GM10847 (cell line): ENCODE results near the gene NDFIP1.

Experiments used
- POLR2A ChIP-seq: IDR thresholded peaks from 2 replicates; pipeline ENCODE4 v1.6.1; 2011; ENCODE audit not compliant: insufficient read length; ENCODE audit errors: extremely low read depth

The NDFIP1 gene

DNA sequence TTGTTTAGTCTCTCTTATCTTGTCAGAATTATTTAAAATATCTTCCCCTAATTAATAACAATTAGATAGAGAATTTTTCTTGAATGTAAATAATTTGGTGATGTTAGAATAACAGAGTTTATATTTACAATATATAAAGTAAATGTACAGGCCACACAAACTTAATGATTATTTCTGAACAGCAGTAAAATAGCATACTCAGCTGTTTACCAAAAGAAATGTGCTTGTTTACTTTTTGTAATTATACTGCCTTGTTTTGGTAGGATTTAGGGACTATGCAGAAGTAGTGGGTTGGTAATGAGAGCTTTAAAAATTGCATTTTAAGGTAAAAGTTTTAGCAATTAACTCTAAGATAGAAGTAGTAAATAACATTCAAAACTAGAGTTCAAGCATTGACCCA, 17.4 kb downstream of the NDFIP1 start:
- no peak for TF ChIP-seq POLR2A

DNA sequence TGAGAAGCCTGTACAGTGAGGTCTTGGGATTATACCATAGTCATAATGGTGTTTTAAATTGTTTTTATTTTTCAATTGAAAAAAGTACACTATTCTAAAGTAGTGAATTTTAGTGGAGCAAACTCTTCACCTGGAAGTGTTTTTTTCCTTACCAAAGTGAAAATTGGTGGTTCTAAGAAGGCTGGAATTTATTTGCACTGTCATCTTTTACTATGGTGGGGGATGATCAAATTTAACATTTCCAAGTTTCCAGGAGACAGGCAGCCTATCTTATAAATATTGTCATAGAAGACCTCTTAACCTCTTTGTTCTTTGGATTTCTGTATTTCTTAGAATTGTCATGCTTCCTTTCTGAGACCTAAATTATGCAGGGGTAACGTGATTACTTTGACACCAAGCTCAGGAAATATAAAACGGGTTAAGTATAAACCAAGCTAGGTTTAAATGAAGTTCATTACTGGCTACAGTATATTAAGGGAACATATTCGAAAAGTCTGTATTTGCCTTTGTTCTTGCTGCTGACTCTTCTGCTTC, 20.2 kb downstream of the NDFIP1 start:
- TF ChIP-seq POLR2A, result no peak

DNA sequence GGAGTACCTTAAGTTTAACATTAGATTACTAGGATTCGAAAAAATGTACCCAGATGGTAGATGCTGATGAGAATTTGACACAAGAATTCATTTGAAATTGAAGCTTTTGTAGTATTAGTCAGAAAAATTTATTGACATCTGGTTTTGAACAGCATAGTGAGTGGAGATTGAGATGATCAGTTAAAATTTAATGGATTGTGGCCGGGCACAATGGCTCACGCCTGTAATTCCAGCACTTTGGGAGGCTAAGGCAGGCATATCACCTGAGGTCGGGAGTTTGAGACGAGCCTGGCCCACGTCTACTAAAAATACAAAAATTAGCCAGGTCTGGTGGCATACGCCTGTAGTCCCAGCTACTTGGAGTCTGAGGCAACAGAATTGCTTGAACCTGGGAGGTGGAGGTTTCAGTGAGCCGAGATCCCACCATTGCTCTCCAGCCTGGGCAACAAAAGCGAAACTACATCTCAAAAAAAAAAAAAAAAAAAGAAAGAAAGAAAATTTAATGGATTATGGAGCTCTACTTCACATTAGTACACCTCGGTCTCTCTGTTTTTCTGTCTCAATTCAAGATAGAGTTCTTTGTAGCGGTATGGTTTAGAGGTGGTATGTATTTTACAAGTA, 21.0 kb downstream of the NDFIP1 start:
- TF ChIP-seq POLR2A, result no peak

DNA sequence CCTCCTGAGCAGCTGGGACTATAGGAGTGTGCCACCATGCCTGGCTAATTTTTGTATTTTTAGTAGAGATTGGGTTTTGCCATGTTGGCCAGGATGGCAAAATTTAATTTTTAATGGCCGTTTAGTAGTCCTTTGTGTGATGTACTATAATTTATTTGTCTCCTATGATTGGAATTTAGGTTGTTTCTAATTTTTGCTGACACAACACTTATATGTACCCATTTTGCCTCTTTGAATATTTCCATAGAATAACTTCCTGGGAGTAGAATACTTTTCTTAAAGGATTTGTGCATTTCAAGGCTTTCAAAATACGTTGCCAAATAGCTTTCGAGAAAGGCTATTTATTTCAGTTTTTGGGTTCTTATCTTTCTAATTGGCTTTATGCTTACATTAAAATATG, 22.8 kb downstream of the NDFIP1 start:
- no peak for TF ChIP-seq POLR2A

DNA sequence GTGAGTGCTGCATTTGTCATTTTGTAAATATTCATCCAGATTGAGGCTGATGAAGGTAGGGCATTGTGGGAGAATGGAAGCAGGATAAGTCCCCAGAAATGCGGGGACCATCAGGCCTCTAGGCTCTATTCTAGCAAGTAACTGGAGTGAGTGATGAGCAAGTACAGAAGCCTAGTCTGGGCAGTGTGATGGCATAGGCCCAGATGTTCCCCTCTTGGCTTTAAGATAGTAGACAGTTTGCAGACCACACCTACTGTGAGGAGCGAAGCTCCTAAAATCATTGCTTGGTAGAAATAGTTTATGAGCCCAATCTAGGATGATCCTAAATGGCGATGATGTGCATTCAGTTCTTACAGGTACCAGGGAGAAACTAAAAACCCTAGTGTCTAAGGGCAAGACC, 24.3 kb downstream of the NDFIP1 start:
- TF ChIP-seq POLR2A, result no peak

DNA sequence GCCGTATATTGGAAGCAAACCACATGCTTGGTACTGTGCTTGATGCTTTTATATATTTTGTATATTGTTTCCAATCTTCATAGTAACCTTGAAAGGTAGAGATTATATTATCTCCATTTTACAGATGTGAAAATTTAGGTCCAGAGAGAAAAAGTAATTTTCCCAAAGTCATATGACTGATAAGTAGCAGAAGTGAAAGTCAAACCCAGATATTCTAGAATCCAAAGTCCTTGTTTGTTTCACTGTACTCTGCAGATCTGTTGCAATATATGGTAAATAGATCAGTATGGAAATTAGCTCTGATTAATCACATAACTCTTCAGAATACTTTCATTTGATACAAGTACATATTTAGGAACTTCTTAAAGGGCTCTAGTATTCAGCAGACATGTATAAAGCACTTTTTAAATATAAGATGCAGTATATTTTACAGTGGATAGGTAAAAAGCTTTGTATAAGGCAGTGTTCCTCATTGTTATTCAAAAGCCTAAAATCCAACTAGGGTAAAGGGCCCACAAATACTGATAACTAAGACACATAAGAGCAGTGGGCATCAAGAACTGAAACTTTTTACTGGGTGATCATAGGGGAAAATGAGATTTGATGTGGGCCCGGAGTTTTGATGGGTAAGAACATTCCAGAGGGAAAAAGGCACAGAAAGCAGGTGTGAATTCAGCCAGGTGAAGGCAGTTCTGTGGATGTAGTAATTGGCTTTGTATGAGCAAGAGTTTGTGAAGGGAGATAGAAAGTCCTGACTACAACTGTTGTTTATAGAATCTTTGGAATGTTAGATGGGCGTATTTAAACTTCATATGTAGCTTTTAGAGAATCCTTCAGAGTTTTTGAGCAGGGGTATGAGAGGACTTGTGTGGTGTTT, 25.0 kb downstream of the NDFIP1 start:
- no peak for TF ChIP-seq POLR2A

DNA sequence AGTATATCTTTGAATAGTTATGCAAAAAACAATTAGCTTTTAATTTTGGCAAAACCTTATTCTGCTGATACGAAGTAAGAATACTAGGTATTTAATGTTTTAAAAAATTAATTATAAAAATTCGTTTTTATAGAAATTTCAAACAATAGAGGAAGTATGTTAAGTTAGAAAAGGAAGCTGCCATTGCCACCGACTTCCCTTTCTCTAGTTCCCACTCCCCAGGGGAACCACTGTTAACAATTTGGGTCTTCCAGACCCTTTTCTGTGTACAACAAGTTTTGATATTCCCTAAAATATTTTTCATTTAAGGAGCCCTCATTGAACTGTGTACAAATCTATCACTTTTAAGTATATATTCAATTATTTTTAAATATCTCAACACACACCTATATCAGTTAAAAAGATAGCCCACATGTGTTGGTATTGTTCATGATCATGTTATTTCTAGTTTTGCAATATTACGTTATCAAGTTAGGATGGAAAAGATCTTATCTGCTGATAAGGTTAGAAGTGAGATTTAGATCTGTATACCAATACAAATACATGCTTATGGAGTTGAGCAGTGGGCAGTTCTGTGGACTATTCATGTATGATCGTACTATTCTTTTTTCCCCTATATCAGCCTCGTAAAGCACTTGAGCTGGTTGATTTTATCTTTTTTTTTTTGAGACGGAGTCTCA, 25.9 kb downstream of the NDFIP1 start:
- TF ChIP-seq POLR2A, result no peak

DNA sequence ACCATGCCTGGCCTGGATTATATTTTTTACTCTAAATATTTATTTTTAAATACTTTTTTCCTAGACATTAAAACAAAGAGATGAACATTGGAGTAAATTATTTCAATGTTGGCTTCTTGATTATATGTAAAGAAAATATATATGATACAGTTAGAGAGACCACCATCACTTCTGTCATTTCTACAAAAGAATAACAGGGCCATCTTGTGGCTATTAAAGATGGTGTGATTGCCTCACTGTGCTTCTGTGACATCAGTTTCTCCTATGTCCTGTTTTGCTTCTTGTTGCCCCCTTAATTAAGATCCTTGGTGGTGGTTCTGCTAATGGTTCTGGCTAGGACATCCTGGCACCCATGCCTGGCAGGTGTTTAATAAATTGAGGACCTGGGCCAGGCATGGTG, 32.9 kb downstream of the NDFIP1 start:
- no peak for TF ChIP-seq POLR2A

DNA sequence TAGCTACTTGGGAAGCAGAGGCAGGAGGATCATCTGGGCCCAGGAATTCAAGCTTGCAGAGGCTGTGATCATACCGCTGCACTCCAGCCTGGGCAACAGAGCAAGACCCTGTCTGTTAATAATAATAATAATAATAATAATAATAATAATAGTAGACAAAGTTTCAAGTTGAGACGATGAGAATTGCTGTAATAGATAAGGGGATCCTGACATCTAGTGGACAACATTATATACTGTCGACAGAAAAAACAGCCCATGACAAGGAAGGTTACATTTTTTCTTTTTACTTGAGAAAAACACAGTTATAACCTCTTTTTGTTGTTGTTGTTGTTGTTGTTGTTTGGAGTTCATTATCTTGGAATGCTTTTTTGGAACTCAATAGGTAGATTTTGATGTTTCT, 35.3 kb downstream of the NDFIP1 start:
- TF ChIP-seq POLR2A, result no peak

DNA sequence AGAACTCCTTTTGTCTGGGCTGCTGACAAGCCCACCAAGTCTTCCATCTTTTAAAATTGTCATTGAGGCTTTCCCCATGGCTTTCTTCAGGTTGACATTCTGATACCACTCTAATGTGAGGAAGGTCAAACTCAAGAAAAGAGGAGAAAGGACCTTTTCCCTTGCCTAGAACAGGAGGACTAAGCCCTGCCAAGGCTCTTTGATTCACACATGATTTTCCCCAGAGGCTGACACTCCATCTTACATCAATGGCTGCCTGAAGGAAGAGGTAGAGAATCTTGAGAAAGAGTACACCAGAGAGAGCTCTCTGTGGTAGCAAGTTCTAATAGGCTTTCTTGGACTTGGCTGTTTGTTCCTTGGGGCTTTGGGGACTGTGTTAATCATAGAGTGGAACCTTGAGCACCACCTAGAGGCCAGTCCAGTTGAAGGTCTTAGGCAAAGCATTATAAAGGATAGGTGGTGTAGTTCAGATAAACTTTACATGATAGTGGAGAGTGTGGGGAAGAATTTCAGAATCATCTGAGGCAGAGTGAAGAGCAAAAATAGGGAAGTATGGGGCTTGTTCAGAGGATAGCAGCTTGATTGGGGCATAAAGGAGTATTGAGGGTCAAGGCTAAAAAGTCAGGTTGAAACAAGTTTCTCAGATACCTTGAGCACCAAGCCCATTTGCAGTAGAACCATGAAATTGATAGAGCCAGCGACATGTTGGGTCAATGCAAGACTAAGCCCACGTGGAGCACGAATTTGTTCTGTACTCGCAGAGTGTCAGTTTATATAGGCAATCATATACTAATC, 36.7 kb downstream of the NDFIP1 start:
- no peak for TF ChIP-seq POLR2A

DNA sequence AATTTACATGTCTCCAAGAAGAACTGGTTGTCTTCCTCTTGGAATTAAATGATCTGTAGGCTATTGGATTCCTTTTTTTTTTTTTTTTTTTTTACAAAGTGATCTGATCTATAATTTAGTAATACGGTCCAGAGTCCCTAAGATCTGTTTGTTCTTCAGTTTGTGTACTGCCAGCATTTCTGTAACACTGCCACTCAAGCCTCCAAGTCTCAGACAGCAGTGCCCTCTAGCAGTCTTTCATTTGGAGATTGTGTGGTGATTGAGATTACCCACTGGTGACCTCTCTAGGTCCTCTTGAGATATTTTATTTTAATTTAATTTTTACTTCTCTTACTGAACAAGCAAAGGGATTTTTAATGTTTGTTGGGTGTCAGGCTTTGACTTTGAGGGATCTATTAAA, 40.8 kb downstream of the NDFIP1 start:
- no peak for TF ChIP-seq POLR2A

DNA sequence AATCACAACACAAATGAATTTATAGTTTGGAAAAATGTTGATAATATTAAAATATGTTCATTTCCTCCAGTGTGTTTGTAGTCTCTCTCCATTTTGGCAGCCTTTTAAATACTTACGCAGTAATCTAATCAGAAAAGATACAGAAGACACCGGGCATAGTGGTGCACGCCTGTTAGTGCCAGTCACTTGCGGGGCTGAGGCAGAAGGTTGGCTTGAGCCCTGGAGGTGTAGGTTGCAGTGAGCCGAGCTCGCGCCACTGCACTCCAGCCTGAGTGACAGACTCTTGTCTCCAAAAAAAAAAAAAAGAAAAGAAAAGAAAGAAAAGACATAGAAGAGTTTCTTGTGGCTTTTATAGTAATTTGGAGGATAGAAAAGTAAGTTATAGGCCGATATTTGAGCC, 41.9 kb downstream of the NDFIP1 start:
- TF ChIP-seq POLR2A, result no peak

DNA sequence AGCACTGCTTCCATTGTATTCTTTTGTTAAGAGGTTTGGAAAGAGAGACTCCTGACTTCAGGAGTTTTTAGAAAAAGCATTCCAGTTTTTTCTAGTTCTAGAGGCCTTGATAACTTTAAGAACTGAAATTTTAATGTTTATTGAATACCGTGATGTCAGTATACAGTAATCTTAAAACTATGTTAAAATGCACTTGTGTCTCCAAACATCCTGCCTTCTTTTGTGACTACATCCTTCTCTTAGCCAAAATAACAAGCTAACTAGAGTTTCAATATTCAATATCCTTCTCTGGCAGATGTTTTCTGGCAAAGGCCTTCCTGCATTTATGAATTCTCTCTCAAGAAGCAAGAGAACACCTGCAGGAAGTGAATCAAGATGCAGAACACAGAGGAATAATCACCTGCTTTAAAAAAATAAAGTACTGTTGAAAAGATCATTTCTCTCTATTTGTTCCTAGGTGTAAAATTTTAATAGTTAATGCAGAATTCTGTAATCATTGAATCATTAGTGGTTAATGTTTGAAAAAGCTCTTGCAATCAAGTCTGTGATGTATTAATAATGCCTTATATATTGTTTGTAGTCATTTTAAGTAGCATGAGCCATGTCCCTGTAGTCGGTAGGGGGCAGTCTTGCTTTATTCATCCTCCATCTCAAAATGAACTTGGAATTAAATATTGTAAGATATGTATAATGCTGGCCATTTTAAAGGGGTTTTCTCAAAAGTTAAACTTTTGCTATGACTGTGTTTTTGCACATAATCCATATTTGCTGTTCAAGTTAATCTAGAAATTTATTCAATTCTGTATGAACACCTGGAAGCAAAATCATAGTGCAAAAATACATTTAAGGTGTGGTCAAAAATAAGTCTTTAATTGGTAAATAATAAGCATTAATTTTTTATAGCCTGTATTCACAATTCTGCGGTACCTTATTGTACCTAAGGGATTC, 43.1 kb downstream of the NDFIP1 start:
- TF ChIP-seq POLR2A, result no peak

DNA sequence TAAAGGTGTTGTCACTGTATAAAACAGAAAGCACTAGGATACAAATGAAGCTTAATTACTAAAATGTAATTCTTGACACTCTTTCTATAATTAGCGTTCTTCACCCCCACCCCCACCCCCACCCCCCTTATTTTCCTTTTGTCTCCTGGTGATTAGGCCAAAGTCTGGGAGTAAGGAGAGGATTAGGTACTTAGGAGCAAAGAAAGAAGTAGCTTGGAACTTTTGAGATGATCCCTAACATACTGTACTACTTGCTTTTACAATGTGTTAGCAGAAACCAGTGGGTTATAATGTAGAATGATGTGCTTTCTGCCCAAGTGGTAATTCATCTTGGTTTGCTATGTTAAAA, 43.8 kb downstream of the NDFIP1 start:
- TF ChIP-seq POLR2A, result no peak

DNA sequence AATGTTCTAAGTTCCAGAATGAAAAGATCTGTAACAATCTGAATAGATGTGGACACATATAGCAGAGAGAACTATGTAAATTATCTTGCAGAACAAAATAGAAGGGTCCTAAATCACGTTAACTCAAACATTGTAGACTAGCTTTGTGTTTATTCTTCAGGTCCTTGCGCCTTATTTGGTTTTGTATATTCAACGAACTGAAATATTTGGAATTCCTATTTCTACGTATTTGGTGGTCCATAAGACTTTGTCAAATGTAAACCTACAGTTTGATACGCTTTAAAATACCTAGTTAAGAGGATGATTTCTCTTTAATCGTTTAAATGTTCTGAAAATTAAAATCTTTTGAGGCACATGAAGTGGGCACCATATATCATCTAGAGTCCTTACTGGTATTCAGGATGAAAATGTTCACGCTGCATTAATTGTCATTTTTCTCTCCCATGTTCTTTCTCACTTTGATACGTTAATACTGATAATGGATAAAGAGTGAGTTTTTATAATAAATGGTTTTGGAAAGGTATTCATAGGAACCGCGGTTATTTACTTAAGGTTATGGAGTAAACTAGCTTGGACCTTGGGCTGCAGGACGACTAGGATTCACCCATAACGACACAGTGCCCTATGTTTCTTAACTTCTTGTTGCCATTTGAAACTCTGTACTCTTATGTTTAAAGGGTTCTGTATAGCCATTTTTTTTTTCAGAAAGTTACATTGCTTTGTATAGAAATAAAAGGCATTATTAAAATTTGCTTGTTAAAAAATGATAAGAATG, 45.3 kb downstream of the NDFIP1 start:
- TF ChIP-seq POLR2A, result no peak
